Stomach (tissue), 9 donors: ENCODE data around the gene OXT. TPM values are rescaled to one million over a fixed set of nuclear protein-coding genes. Genes with fewer than 3 reads are reported as not detected.

ENCODE experiments used
- DNase-seq, 2 donors: peaks; one replicate each; pipeline versions ENCODE4 v3.0.0 to v3.0.0-alpha.2; 2013 to 2019
- H3K27ac ChIP-seq, 5 donors: fragments of 200-600 bp in 4 of 5; sonication (generic) in 4 of 5; one replicate each; pipeline ENCODE4 v1.5.1; 2013 to 2019; ENCODE audit warnings: mild to moderate bottlenecking in 1 of 5, moderate library complexity in 1 of 5
- H3K27me3 ChIP-seq, 3 donors: fragments of 200-600 bp; sonication (generic); one replicate each; pipeline ENCODE4 v1.5.1; 2017 to 2019; ENCODE audit warnings: mixed run types in 1 of 3
- H3K36me3 ChIP-seq, 4 donors: fragments of 200-600 bp; sonication (generic); 1 replicate in 3 of 4; 2 replicates in 1 of 4; pipeline ENCODE4 v1.5.1; 2016 to 2019
- H3K4me1 ChIP-seq, 4 donors: fragments of 200-600 bp; sonication (generic); one replicate each; pipeline ENCODE4 v1.5.1; 2016 to 2019
- H3K4me3 ChIP-seq, 4 donors: fragments of 200-600 bp; sonication (generic) in 3 of 4; one replicate each; pipeline ENCODE4 v1.5.1; 2016 to 2019; ENCODE audit warnings: mild to moderate bottlenecking in 1 of 4
- H3K9me3 ChIP-seq, 4 donors: fragments of 200-600 bp; sonication (generic); one replicate each; pipeline ENCODE4 v1.5.1; 2016 to 2019
- EP300 ChIP-seq: sonication (generic); formaldehyde crosslinking; IDR thresholded peaks from one replicate; pipeline ENCODE4 v1.6.1; 2017; ENCODE audit warnings: antibody characterized with exemption
- POLR2A ChIP-seq, 4 donors: fragments of 450-650 bp; IDR thresholded peaks; one replicate each; pipeline ENCODE4 v1.6.1; 2016; ENCODE audit warnings: antibody characterized with exemption in 4 of 4, control low read depth in 2 of 4, mild to moderate bottlenecking in 1 of 4, moderate library complexity in 1 of 4
- POLR2AphosphoS5 ChIP-seq, 3 donors: sonication (generic); formaldehyde crosslinking; IDR thresholded peaks; one replicate each; pipeline ENCODE4 v1.6.1; 2016; ENCODE audit warnings: antibody characterized with exemption in 3 of 3
- WGBS, 5 donors: extraction: QIAGEN DNeasy Blood & Tissue Kit in 3 of 5; methylation state at CpG; one replicate each; pipeline versions ENCODE4 v1.1.5 to v1.1.7; 2013 to 2018; 5-methylcytosine and 5-hydroxymethylcytosine counted together
- intact Hi-C: fragments of 100-400 bp; cut with DNase I; formaldehyde crosslinking; loops from one replicate; pipeline ENCODE4 v1.15.1; 2023; ENCODE audit warnings: low total_unique reads
- polyA plus RNA-seq, 3 donors: library from polyadenylated mRNA; stranded (reverse); fragments of 200-250 nt; gene quantifications; one replicate each; pipeline ENCODE4 v1.2.3, GENCODE V29; 2013
- total RNA-seq, 5 donors: library from RNA; depleted of rRNA; stranded (reverse); fragments of >200 nt; gene quantifications; one replicate each; pipeline versions ENCODE4 v1.1.0 to v1.2.3, GENCODE V29; 2014 to 2016
- TF ChIP-seq, protein P1 (sequence below), 7 experiments: fragments of 450-650 bp in 4 of 7; fragments of 200-600 bp in 3 of 7; sonication (generic) in 3 of 7; IDR thresholded peaks; one replicate each; pipeline ENCODE4 v1.5.1; 2016 to 2019; ENCODE audit warnings: antibody characterized with exemption in 7 of 7, control low read depth in 2 of 7, mild to moderate bottlenecking in 1 of 7
- donor health status: healthy with polysubstance abuse.
- donor health status: Bipolar disorder and iron deficiency.
- donor health status: healthy.

The OXT gene
- total and polyA plus RNA-seq, 8 donors = 0.45 TPM; not detected in 7

- peaks cover 3 to 15% (median 12%) of the 10 kb centered on the region in 4 donors for H3K4me1 ChIP-seq
- 68 to 81% (median 79%) methylated on average over 7 of the region's 7 CpGs for WGBS, 5 donors
- intact Hi-C loops = no loop called here
- TF ChIP-seq, protein P1, sequence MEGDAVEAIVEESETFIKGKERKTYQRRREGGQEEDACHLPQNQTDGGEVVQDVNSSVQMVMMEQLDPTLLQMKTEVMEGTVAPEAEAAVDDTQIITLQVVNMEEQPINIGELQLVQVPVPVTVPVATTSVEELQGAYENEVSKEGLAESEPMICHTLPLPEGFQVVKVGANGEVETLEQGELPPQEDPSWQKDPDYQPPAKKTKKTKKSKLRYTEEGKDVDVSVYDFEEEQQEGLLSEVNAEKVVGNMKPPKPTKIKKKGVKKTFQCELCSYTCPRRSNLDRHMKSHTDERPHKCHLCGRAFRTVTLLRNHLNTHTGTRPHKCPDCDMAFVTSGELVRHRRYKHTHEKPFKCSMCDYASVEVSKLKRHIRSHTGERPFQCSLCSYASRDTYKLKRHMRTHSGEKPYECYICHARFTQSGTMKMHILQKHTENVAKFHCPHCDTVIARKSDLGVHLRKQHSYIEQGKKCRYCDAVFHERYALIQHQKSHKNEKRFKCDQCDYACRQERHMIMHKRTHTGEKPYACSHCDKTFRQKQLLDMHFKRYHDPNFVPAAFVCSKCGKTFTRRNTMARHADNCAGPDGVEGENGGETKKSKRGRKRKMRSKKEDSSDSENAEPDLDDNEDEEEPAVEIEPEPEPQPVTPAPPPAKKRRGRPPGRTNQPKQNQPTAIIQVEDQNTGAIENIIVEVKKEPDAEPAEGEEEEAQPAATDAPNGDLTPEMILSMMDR (IDR thresholded peaks at IDR 0.05) = no peak
- TF ChIP-seq POLR2AphosphoS5 (IDR thresholded peaks at IDR 0.05) (no peak), POLR2A (IDR thresholded peaks at IDR 0.05) (no peak), EP300 (no peak)
- no peak for DNase-seq
- H3K36me3 ChIP-seq = no peaks in the 10 kb centered on the region
- H3K27ac ChIP-seq = no peak overlapping the region
- H3K27me3 ChIP-seq = peaks cover 3 to 66% (median 30%) of the 10 kb centered on the region in 3 donors
- no peak overlapping the region for H3K4me3 ChIP-seq
- no peaks in the 10 kb centered on the region for H3K9me3 ChIP-seq
Measured at GRCh38 chr20:3088031-3088430, 16.6 kb downstream of the OXT start.

DNA sequence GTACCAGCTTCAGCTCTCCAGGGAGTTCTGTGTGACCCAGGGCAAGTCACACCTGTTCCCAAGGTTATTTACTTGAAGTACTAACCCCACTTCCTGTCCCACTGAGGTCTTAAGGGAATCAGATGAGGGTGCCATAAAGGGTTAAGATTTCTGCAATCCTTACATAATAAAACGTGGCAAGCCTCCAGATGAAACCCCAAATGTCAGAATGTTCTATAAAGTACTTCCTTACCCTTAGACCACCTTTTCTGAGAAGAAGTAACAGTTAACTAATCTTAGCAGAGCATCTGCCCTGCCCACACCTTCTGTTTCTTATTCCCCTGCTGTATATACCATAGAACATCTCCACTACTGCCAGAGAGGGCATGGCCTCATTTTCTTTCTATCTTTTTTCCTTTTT, 19.1 kb downstream of the OXT start:
- peaks cover 6 to 63% (median 21%) of the 10 kb centered on the region in 3 donors for H3K27me3 ChIP-seq
- H3K4me1 ChIP-seq = peaks cover 0 to 14% (median 8%) of the 10 kb centered on the region in 4 donors
- no peaks in the 10 kb centered on the region for H3K36me3 ChIP-seq
- H3K4me3 ChIP-seq = no peak overlapping the region
- intact Hi-C loops = no loop called here
- DNase-seq = no peak
- TF ChIP-seq EP300 (no peak), POLR2AphosphoS5 (IDR thresholded peaks at IDR 0.05) (no peak), POLR2A (IDR thresholded peaks at IDR 0.05) (no peak)
- TF ChIP-seq, protein P1 (IDR thresholded peaks at IDR 0.05) = no peak
- no peak overlapping the region for H3K27ac ChIP-seq
- H3K9me3 ChIP-seq = no peaks in the 10 kb centered on the region
- 2 to 15% (median 7%) methylated on average over 1 of the region's 1 CpG for whole genome bisulfite sequencing, 5 donors

- no peak for TF ChIP-seq POLR2AphosphoS5 (IDR thresholded peaks at IDR 0.05)
- no peak for TF ChIP-seq EP300
- TF ChIP-seq, protein P1 (IDR thresholded peaks at IDR 0.05) = no peak
- TF ChIP-seq POLR2A (IDR thresholded peaks at IDR 0.05) = no peak
- intact Hi-C loops = no loop called here
- Histone ChIP-seq H3K27ac (no peak overlapping the region), H3K4me3 (peak overlapping the region; percentile 17 to 42 (median 32)), H3K4me1 (peaks cover 0 to 14% (median 8%) of the 10 kb centered on the region in 4 donors), H3K36me3 (no peaks in the 10 kb centered on the region), H3K27me3 (peaks cover 6 to 60% (median 21%) of the 10 kb centered on the region in 3 donors), H3K9me3 (no peaks in the 10 kb centered on the region)
- WGBS, 5 donors = 7 to 16% (median 10%) methylated on average over 30 to 79 of the region's 81 CpGs
- peak in 1 of 2 donors; percentile 68 for DNase-seq
Measured at GRCh38 chr20:3092611-3093379, 21.4 kb downstream of the OXT start.

DNA sequence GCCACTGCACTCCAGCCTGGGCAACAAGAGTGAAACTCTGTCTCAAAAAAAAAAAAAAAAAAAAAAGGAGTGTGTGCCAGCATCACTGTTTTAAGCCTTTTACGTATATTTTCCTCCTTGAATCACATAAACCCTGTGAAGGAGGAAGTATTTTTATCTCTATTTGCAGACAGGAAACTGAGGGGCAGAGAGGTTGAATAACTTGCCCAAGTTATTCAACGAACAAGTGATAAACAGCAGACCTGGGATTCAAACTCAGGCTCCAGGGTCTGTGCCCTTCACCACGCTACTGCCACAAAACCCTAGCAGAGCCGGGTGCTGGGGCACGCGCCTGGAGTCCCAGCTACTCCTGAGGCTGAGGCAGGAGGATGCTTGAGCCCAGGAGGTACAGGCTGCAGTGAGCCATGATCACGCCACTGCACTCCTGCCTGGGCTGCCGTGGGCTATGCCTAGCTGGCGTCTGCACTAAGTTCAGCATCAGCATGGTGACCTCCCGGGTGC, 22.5 kb downstream of the OXT start:
- H3K36me3 ChIP-seq = no peaks in the 10 kb centered on the region
- TF ChIP-seq EP300 (no peak), POLR2A (IDR thresholded peaks at IDR 0.05) (no peak), POLR2AphosphoS5 (IDR thresholded peaks at IDR 0.05) (no peak)
- TF ChIP-seq, protein P1 (IDR thresholded peaks at IDR 0.05) = no peak
- 31 to 52% (median 50%) methylated on average over 9 to 10 of the region's 10 CpGs for WGBS, 5 donors
- no peak overlapping the region for H3K4me3 ChIP-seq
- intact Hi-C loops = no loop called here
- no peak for DNase-seq
- no peak overlapping the region for H3K27ac ChIP-seq
- H3K27me3 ChIP-seq = peaks cover 6 to 57% (median 21%) of the 10 kb centered on the region in 3 donors
- no peaks in the 10 kb centered on the region for H3K9me3 ChIP-seq
- peaks cover 0 to 14% (median 8%) of the 10 kb centered on the region in 4 donors for H3K4me1 ChIP-seq
